HepG2 (cell line): Measurements from ENCODE around the gene KIF6. TPM values are rescaled to one million over a fixed set of nuclear protein-coding genes. Genes with fewer than 3 reads are reported as not detected.

Experiments
- JARID2 ChIP-seq: sonication (generic); formaldehyde crosslinking; IDR thresholded peaks from 2 replicates; pipeline ENCODE4 v1.8.1; 2023; ENCODE audit warnings: missing genetic modification reagents, inconsistent platforms; ENCODE audit not compliant: insufficient replicate concordance
- MLLT10 ChIP-seq: sonication (generic); formaldehyde crosslinking; IDR thresholded peaks from 2 replicates; pipeline ENCODE4 v1.4.0; 2020; ENCODE audit warnings: missing genetic modification reagents
- NR2F2 ChIP-seq: IDR thresholded peaks from 2 replicates; pipeline ENCODE4 v1.6.1; 2012; ENCODE audit warnings: low read depth, inconsistent platforms, borderline replicate concordance
- RAD51 ChIP-seq: fragments of 450-650 bp; IDR thresholded peaks from 2 replicates; pipeline ENCODE4 v1.6.1; 2016; ENCODE audit warnings: borderline replicate concordance
- SRF ChIP-seq: IDR thresholded peaks from 2 replicates; pipeline ENCODE4 v1.6.1; 2011; ENCODE audit warnings: mild to moderate bottlenecking, low read depth, low read length, moderate library complexity
- ZNF121 ChIP-seq: sonication (generic); formaldehyde crosslinking; IDR thresholded peaks from 2 replicates; pipeline ENCODE4 v1.5.0; 2020; ENCODE audit warnings: mild to moderate bottlenecking, missing genetic modification reagents
- ZNF274 ChIP-seq: sonication (generic); formaldehyde crosslinking; IDR thresholded peaks from 2 replicates; pipeline ENCODE4 v1.5.1; 2020; ENCODE audit warnings: mild to moderate bottlenecking, missing genetic modification reagents
- ZNF343 ChIP-seq: sonication (generic); formaldehyde crosslinking; IDR thresholded peaks from 2 replicates; pipeline ENCODE4 v1.4.0; 2020; ENCODE audit warnings: mild to moderate bottlenecking, missing genetic modification reagents
- ZNF720 ChIP-seq: sonication (generic); formaldehyde crosslinking; IDR thresholded peaks from 2 replicates; pipeline ENCODE4 v1.4.0; 2020; ENCODE audit warnings: missing genetic modification reagents
- polyA plus RNA-seq, 8 experiments: library from polyadenylated mRNA; depleted of rRNA in 3 of 8; stranded (reverse) in 7 of 8; unstranded in 1 of 8; fragments of >200 nt; fragmentation: Illumina TruSeq in 4 of 8; extraction: Trizol in 4 of 8; gene quantifications; 2 replicates each; pipeline versions ENCODE4 v1.2.1 to v1.2.3, GENCODE V29; 2011 to 2016; ENCODE audit warnings: low read depth in 4 of 8, missing spikeins in 1 of 8, mixed read lengths in 1 of 8; ENCODE audit not compliant: insufficient read depth in 1 of 8
- total RNA-seq, 5 experiments: library from RNA; depleted of rRNA; stranded (reverse); fragments of >200 nt; fragmentation: Illumina TruSeq; extraction: Trizol; gene quantifications; 2 replicates each; pipeline ENCODE4 v1.2.3, GENCODE V29; 2016; ENCODE audit warnings: low read depth in 1 of 5
- TF ChIP-seq, protein P1 (sequence below): sonication (generic); formaldehyde crosslinking; IDR thresholded peaks from 2 replicates; pipeline ENCODE4 v1.4.0; 2020; ENCODE audit warnings: mild to moderate bottlenecking, missing genetic modification reagents
- TF ChIP-seq, protein P2 (sequence below), 2 experiments: sonication (generic) in 1 of 2; formaldehyde crosslinking in 1 of 2; IDR thresholded peaks; 2 replicates each; pipeline versions ENCODE4 v1.4.0 to v1.6.1; 2018 to 2020; ENCODE audit warnings: missing genetic modification reagents in 2 of 2, borderline replicate concordance in 1 of 2, low read depth in 1 of 2, mild to moderate bottlenecking in 1 of 2, missing biosample characterization in 1 of 2
- TF ChIP-seq, protein P3 (sequence below): IDR thresholded peaks from 2 replicates; pipeline ENCODE4 v1.6.1; 2018; ENCODE audit warnings: missing genetic modification reagents, mild to moderate bottlenecking, missing compliant biosample characterization
- TF ChIP-seq, protein P4 (sequence below): sonication (generic); formaldehyde crosslinking; IDR thresholded peaks from 2 replicates; pipeline ENCODE4 v1.5.0; 2020; ENCODE audit warnings: mild to moderate bottlenecking, missing genetic modification reagents, borderline replicate concordance
- TF ChIP-seq, protein P5 (sequence below): sonication (generic); formaldehyde crosslinking; conservative IDR thresholded peaks from 2 replicates; pipeline ENCODE4 v1.8.0; 2022; ENCODE audit warnings: low read depth, missing genetic modification reagents

The KIF6 gene
- total and polyA plus RNA-seq, 2 of the 13 experiments (the other 11 are each of a cell fraction or from before 2014, with no cell fraction given), result 0.04 to 0.27 TPM

DNA sequence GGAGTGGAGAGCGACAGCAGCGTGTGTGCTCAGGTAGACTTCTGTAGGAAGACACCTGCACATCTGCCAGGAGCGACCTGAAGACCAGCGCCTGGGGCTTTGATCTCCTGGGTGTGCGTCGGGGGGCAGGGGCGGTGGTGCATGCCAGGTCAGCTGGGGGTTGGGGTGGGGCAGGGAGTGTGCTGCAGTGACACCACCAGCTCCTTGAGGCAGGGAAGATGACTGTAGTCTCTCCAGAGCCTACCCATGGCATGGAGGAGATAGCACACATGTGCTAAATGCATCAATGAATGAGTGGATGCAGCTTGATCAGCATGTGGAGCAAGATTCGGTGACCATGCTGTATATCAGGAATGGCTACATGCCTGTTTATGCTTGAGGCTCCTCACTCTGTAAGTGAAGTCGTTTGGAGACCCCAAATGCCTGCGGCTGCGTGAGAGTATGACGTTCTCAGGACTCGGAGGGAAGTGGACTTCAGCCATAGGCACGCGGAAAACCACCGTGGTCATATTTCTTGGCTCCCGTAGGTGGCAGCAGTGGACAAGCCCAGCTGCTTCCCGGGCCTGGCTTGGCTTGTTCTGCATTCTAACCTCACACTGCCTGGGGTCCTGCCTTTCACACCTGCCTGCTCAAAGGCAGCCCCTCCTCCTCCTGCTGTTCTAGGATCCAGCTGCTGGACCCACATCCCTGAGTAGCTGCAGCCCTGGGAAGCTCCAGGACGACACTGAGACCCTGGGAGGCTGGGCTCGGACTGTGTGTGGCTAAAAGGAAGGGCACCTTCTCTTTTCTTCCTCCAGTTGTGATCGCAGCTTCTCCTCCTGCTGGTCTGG, 363.3 kb downstream of the KIF6 start (continued):
- TF ChIP-seq, protein P1, sequence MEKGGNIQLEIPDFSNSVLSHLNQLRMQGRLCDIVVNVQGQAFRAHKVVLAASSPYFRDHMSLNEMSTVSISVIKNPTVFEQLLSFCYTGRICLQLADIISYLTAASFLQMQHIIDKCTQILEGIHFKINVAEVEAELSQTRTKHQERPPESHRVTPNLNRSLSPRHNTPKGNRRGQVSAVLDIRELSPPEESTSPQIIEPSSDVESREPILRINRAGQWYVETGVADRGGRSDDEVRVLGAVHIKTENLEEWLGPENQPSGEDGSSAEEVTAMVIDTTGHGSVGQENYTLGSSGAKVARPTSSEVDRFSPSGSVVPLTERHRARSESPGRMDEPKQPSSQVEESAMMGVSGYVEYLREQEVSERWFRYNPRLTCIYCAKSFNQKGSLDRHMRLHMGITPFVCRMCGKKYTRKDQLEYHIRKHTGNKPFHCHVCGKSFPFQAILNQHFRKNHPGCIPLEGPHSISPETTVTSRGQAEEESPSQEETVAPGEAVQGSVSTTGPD (CRISPR knock-in tag), result no peak
- TF ChIP-seq SRF (no peak), ZNF343 (CRISPR knock-in tag) (no peak), NR2F2 (no peak), RAD51 (no peak), JARID2 (CRISPR knock-in tag) (no peak), ZNF121 (CRISPR knock-in tag) (no peak), ZNF720 (CRISPR knock-in tag) (no peak), ZNF274 (CRISPR knock-in tag) (peak; percentile 42; the same call in 1 of the 2 replicates), MLLT10 (no peak)
- TF ChIP-seq, protein P2, sequence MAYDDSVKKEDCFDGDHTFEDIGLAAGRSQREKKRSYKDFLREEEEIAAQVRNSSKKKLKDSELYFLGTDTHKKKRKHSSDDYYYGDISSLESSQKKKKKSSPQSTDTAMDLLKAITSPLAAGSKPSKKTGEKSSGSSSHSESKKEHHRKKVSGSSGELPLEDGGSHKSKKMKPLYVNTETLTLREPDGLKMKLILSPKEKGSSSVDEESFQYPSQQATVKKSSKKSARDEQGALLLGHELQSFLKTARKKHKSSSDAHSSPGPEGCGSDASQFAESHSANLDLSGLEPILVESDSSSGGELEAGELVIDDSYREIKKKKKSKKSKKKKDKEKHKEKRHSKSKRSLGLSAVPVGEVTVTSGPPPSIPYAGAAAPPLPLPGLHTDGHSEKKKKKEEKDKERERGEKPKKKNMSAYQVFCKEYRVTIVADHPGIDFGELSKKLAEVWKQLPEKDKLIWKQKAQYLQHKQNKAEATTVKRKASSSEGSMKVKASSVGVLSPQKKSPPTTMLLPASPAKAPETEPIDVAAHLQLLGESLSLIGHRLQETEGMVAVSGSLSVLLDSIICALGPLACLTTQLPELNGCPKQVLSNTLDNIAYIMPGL (CRISPR knock-in tag; IDR thresholded peaks at IDR 0.05; ENCODE audit: borderline replicate concordance in 1 of 2, low read depth in 1 of 2), result no peak; a peak in 1 of 4 replicates
- TF ChIP-seq, protein P3, sequence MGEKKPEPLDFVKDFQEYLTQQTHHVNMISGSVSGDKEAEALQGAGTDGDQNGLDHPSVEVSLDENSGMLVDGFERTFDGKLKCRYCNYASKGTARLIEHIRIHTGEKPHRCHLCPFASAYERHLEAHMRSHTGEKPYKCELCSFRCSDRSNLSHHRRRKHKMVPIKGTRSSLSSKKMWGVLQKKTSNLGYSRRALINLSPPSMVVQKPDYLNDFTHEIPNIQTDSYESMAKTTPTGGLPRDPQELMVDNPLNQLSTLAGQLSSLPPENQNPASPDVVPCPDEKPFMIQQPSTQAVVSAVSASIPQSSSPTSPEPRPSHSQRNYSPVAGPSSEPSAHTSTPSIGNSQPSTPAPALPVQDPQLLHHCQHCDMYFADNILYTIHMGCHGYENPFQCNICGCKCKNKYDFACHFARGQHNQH (CRISPR knock-in tag), result peak; percentile 31; the same call in 1 of the 2 replicates
- TF ChIP-seq, protein P4, sequence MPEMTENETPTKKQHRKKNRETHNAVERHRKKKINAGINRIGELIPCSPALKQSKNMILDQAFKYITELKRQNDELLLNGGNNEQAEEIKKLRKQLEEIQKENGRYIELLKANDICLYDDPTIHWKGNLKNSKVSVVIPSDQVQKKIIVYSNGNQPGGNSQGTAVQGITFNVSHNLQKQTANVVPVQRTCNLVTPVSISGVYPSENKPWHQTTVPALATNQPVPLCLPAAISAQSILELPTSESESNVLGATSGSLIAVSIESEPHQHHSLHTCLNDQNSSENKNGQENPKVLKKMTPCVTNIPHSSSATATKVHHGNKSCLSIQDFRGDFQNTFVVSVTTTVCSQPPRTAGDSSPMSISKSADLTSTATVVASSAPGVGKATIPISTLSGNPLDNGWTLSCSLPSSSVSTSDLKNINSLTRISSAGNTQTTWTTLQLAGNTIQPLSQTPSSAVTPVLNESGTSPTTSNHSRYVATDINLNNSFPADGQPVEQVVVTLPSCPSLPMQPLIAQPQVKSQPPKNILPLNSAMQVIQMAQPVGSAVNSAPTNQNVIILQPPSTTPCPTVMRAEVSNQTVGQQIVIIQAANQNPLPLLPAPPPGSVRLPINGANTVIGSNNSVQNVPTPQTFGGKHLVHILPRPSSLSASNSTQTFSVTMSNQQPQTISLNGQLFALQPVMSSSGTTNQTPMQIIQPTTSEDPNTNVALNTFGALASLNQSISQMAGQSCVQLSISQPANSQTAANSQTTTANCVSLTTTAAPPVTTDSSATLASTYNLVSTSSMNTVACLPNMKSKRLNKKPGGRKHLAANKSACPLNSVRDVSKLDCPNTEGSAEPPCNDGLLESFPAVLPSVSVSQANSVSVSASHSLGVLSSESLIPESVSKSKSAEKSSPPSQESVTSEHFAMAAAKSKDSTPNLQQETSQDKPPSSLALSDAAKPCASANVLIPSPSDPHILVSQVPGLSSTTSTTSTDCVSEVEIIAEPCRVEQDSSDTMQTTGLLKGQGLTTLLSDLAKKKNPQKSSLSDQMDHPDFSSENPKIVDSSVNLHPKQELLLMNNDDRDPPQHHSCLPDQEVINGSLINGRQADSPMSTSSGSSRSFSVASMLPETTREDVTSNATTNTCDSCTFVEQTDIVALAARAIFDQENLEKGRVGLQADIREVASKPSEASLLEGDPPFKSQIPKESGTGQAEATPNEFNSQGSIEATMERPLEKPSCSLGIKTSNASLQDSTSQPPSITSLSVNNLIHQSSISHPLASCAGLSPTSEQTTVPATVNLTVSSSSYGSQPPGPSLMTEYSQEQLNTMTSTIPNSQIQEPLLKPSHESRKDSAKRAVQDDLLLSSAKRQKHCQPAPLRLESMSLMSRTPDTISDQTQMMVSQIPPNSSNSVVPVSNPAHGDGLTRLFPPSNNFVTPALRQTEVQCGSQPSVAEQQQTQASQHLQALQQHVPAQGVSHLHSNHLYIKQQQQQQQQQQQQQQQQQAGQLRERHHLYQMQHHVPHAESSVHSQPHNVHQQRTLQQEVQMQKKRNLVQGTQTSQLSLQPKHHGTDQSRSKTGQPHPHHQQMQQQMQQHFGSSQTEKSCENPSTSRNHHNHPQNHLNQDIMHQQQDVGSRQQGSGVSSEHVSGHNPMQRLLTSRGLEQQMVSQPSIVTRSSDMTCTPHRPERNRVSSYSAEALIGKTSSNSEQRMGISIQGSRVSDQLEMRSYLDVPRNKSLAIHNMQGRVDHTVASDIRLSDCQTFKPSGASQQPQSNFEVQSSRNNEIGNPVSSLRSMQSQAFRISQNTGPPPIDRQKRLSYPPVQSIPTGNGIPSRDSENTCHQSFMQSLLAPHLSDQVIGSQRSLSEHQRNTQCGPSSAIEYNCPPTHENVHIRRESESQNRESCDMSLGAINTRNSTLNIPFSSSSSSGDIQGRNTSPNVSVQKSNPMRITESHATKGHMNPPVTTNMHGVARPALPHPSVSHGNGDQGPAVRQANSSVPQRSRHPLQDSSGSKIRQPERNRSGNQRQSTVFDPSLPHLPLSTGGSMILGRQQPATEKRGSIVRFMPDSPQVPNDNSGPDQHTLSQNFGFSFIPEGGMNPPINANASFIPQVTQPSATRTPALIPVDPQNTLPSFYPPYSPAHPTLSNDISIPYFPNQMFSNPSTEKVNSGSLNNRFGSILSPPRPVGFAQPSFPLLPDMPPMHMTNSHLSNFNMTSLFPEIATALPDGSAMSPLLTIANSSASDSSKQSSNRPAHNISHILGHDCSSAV (CRISPR knock-in tag), result no peak
- TF ChIP-seq, protein P5, sequence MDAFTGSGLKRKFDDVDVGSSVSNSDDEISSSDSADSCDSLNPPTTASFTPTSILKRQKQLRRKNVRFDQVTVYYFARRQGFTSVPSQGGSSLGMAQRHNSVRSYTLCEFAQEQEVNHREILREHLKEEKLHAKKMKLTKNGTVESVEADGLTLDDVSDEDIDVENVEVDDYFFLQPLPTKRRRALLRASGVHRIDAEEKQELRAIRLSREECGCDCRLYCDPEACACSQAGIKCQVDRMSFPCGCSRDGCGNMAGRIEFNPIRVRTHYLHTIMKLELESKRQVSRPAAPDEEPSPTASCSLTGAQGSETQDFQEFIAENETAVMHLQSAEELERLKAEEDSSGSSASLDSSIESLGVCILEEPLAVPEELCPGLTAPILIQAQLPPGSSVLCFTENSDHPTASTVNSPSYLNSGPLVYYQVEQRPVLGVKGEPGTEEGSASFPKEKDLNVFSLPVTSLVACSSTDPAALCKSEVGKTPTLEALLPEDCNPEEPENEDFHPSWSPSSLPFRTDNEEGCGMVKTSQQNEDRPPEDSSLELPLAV (CRISPR knock-in tag), result no peak
